ENCODE measurements around the gene SUN1.

DNA sequence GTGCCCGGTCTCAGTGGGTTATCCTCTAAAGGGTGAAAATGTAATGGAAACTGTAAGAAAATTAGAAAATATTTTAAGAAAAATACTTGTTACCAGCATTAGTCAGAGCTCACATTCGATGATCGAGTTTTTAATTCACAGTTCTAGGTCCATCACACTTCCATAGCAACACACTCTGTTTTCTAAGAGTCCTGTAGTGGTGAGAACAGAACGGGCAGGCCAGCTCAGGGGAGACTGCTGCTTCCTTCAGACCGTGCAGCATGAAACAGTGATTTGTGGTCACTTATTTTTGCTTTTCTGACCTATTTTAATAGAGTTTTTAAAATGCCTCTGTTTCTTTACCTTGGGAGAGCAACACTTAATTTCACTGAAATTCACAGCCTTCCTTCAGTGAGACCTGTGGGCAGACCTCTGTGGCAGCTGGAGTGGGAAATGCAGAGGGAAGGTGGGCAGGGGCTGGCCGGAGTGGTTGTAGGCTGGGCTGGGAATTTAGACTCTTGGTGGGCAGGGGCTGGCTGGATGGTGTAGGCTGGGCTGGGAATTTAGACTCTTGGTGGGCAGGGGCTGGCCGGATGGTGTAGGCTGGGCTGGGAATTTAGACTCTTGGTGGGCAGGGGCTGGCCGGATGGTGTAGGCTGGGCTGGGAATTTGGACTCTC is 1.5 kb downstream of the SUN1 start:
- TF ChIP-seq EZH2 (IDR thresholded peaks at IDR 0.05; ENCODE audit: borderline replicate concordance, low read depth, low read length, severe bottlenecking): no peak
- TF ChIP-seq, protein P1, sequence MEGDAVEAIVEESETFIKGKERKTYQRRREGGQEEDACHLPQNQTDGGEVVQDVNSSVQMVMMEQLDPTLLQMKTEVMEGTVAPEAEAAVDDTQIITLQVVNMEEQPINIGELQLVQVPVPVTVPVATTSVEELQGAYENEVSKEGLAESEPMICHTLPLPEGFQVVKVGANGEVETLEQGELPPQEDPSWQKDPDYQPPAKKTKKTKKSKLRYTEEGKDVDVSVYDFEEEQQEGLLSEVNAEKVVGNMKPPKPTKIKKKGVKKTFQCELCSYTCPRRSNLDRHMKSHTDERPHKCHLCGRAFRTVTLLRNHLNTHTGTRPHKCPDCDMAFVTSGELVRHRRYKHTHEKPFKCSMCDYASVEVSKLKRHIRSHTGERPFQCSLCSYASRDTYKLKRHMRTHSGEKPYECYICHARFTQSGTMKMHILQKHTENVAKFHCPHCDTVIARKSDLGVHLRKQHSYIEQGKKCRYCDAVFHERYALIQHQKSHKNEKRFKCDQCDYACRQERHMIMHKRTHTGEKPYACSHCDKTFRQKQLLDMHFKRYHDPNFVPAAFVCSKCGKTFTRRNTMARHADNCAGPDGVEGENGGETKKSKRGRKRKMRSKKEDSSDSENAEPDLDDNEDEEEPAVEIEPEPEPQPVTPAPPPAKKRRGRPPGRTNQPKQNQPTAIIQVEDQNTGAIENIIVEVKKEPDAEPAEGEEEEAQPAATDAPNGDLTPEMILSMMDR (IDR thresholded peaks at IDR 0.05; ENCODE audit: extremely low read depth in 1 of 2, insufficient read depth in 1 of 2, low read depth in 1 of 2, low read length in 2 of 2): no peak
- TF ChIP-seq POLR2A (IDR thresholded peaks at IDR 0.05; ENCODE audit: low read depth, low read length): no peak
- TF ChIP-seq POLR2AphosphoS5 (IDR thresholded peaks at IDR 0.05; ENCODE audit: insufficient read depth, low read depth, low read length): no peak
- TF ChIP-seq, protein P2, sequence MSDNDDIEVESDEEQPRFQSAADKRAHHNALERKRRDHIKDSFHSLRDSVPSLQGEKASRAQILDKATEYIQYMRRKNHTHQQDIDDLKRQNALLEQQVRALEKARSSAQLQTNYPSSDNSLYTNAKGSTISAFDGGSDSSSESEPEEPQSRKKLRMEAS (IDR thresholded peaks at IDR 0.05; ENCODE audit: insufficient read depth, insufficient read length): no peak

Measured in endothelial cell of umbilical vein (primary cell).